Tibial artery (tissue), 4 donors: ENCODE measurements around the gene CHSY3.

ENCODE experiments used
- DNase-seq, 2 donors: peaks; one replicate each; pipeline ENCODE4 v3.0.0-alpha.2; 2019
- H3K27ac ChIP-seq, 2 donors: fragments of 200-600 bp; sonication (generic) in 1 of 2; 1 replicate in 1 of 2; 2 replicates in 1 of 2; pipeline ENCODE4 v1.5.1; 2018 to 2019; ENCODE audit warnings: mild to moderate bottlenecking in 1 of 2
- H3K27me3 ChIP-seq, 2 donors: fragments of 200-600 bp; sonication (generic) in 1 of 2; one replicate each; pipeline versions ENCODE4 v1.5.1 to v1.6.0; 2016 to 2019
- H3K36me3 ChIP-seq, 3 donors: fragments of 200-600 bp; sonication (generic) in 2 of 3; one replicate each; pipeline ENCODE4 v1.5.1; 2016 to 2019; ENCODE audit warnings: mild to moderate bottlenecking in 2 of 3
- H3K4me1 ChIP-seq, 4 donors: fragments of 200-600 bp; sonication (generic) in 2 of 4; 1 replicate in 3 of 4; 2 replicates in 1 of 4; pipeline ENCODE4 v1.5.1; 2016 to 2019
- H3K4me3 ChIP-seq, 2 donors: fragments of 200-600 bp; sonication (generic) in 1 of 2; 1 replicate in 1 of 2; 2 replicates in 1 of 2; pipeline ENCODE4 v1.5.1; 2018 to 2019; ENCODE audit warnings: mild to moderate bottlenecking in 2 of 2
- H3K9me3 ChIP-seq, 3 donors: fragments of 200-600 bp; sonication (generic) in 1 of 3; one replicate each; pipeline ENCODE4 v1.5.1; 2016 to 2019
- CTCF ChIP-seq, 2 experiments: fragments of 200-600 bp in 1 of 2; fragments of 450-650 bp in 1 of 2; IDR thresholded peaks; one replicate each; pipeline ENCODE4 v1.5.1; 2017 to 2019; ENCODE audit warnings: antibody characterized with exemption in 2 of 2, mild to moderate bottlenecking in 1 of 2, moderate library complexity in 1 of 2
- intact Hi-C: fragments of 100-400 bp; cut with DNase I; formaldehyde crosslinking; loops from one replicate; pipeline ENCODE4 v1.15.0; 2023; ENCODE audit warnings: low total_unique reads

Gene CHSY3

GRCh38 chr5:129899454-129899853, 4.8 kb upstream of the CHSY3 start:
- intact Hi-C loops: loop anchor here (10.0 kb wide), 1 partner anchor 1515 kb away; no protein-coding TSS in a partner anchor
- no peak for DNase-seq
- Histone ChIP-seq H3K27ac (no peak overlapping the region), H3K36me3 (no peaks in the 10 kb centered on the region), H3K27me3 (no peaks in the 10 kb centered on the region), H3K9me3 (no peaks in the 10 kb centered on the region), H3K4me3 (no peak overlapping the region), H3K4me1 (peaks cover 0 to 7% (median 0%) of the 10 kb centered on the region in 4 donors)
- TF ChIP-seq CTCF (IDR thresholded peaks at IDR 0.05): peak; percentile 60 to 68

- peak overlapping the region in 1 of 2 donors; percentile 89 for H3K27ac ChIP-seq
- no peaks in the 10 kb centered on the region for H3K27me3 ChIP-seq
- intact Hi-C loops: loop anchor here (5.0 to 10.0 kb wide), 3 partner anchors 62 to 1262 kb away; partner anchors contain the start of gene HINT1
- no peak for DNase-seq
- no peaks in the 10 kb centered on the region for H3K9me3 ChIP-seq
- H3K36me3 ChIP-seq: no peaks in the 10 kb centered on the region
- H3K4me3 ChIP-seq: no peak overlapping the region
- TF ChIP-seq CTCF (IDR thresholded peaks at IDR 0.05): no peak
- H3K4me1 ChIP-seq: peaks cover 0 to 24% (median 6%) of the 10 kb centered on the region in 4 donors
Observed at GRCh38 chr5:129902816-129903215, 1.4 kb upstream of the CHSY3 start.

GRCh38 chr5:129903466-129904101, 681 bp upstream of the CHSY3 start:
- DNase-seq: no peak
- Histone ChIP-seq H3K9me3 (no peaks in the 10 kb centered on the region), H3K4me1 (peaks cover 0 to 24% (median 10%) of the 10 kb centered on the region in 4 donors), H3K27ac (peak overlapping the region; percentile 89 to 92), H3K4me3 (peak overlapping the region; percentile 88 to 93), H3K27me3 (no peaks in the 10 kb centered on the region), H3K36me3 (peaks cover 0 to 3% (median 0%) of the 10 kb centered on the region in 3 donors)
- TF ChIP-seq CTCF (IDR thresholded peaks at IDR 0.05): no peak
- intact Hi-C loops: loop anchor here (5.0 to 10.0 kb wide), 3 partner anchors 61 to 1261 kb away; partner anchors contain the start of gene HINT1

- peak overlapping the region; percentile 89 to 92 for H3K27ac ChIP-seq
- H3K9me3 ChIP-seq: no peaks in the 10 kb centered on the region
- H3K27me3 ChIP-seq: no peaks in the 10 kb centered on the region
- peaks cover 0 to 3% (median 0%) of the 10 kb centered on the region in 3 donors for H3K36me3 ChIP-seq
- H3K4me3 ChIP-seq: peak overlapping the region; percentile 88 to 93
- peaks cover 0 to 24% (median 11%) of the 10 kb centered on the region in 4 donors for H3K4me1 ChIP-seq
- TF ChIP-seq CTCF (IDR thresholded peaks at IDR 0.05): peak; percentile 12 to 45
- peak in 1 of 2 donors; percentile 73 for DNase-seq
- intact Hi-C loops: loop anchor here (5.0 to 10.0 kb wide), 3 partner anchors 60 to 1260 kb away; partner anchors contain the start of gene HINT1
Observed at GRCh38 chr5:129904667-129905472, 605 bp downstream of the CHSY3 start.

- TF ChIP-seq CTCF (IDR thresholded peaks at IDR 0.05): no peak
- Histone ChIP-seq H3K4me1 (peaks cover 0 to 24% (median 11%) of the 10 kb centered on the region in 4 donors), H3K27ac (peak overlapping the region; percentile 89 to 92), H3K9me3 (no peaks in the 10 kb centered on the region), H3K27me3 (no peaks in the 10 kb centered on the region), H3K36me3 (peaks cover 0 to 3% (median 0%) of the 10 kb centered on the region in 3 donors), H3K4me3 (peak overlapping the region; percentile 88 to 93)
- DNase-seq: peak; percentile 27 to 65
- intact Hi-C loops: loop anchor here (10.0 kb wide), 2 partner anchors 59 to 1259 kb away; partner anchors contain the start of gene HINT1
Observed at GRCh38 chr5:129905473-129906176, 1.4 kb downstream of the CHSY3 start.
